T-helper 2 cell treated with Interferon-gamma antibody and Interleukin-4, amounts not matched to agents 100 ng/mL and 5 ng/mL, for 36 hours (primary cell): ENCODE data around the gene CTNNA1. TPM values are rescaled to one million over a fixed set of nuclear protein-coding genes. Genes with fewer than 3 reads are reported as not detected.
"Not testable (repeated sequence)": the region's sequence is repeated elsewhere in the genome, so short reads cannot be mapped to it uniquely, and the experiment has no call there.

ENCODE experiments used
- intact Hi-C: fragments of 100-400 bp; cut with micrococcal nuclease; formaldehyde crosslinking; loops from one replicate; pipeline ENCODE4 v1.15.1; 2023
- total RNA-seq: library from RNA; stranded (reverse); gene quantifications from 2 replicates; pipeline ENCODE4 v1.2.3, GENCODE V29; 2022

Gene CTNNA1
- total RNA-seq, 1 donor from 2014 or later = 53.5 TPM

DNA sequence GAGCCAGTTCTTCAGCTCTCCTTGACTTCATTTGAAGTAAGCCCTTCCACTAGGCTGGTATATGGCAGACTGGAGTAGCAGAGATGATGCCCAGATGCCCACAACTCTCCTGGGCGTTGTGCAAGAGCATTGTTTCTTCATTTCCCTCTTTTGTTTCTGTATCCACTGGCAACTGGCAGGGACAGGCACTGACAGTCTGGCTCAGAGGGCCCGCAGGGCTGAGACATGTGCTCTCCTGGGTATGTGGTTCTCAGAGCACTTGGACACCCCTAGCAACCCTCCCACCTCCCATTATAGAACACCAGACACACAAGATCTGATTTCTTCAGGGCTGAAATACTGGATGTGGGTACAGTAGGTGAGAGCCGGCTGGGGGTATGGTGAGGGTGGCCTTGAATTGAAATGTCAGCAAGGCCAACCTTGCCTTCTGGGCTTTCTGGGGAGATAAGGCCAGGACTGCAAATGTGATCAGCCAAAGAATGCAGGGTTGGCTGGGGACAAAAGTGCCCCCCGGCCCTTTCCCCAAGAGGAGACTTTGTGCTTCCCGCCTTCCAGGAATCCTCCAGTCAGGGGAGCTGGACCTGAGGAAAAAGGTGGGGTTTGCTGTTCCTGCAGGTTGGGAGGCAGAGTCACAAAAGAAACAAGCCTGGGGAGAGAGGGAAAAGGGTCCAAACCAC is 28.6 kb upstream of the CTNNA1 start:
- intact Hi-C loops = no loop called here

DNA sequence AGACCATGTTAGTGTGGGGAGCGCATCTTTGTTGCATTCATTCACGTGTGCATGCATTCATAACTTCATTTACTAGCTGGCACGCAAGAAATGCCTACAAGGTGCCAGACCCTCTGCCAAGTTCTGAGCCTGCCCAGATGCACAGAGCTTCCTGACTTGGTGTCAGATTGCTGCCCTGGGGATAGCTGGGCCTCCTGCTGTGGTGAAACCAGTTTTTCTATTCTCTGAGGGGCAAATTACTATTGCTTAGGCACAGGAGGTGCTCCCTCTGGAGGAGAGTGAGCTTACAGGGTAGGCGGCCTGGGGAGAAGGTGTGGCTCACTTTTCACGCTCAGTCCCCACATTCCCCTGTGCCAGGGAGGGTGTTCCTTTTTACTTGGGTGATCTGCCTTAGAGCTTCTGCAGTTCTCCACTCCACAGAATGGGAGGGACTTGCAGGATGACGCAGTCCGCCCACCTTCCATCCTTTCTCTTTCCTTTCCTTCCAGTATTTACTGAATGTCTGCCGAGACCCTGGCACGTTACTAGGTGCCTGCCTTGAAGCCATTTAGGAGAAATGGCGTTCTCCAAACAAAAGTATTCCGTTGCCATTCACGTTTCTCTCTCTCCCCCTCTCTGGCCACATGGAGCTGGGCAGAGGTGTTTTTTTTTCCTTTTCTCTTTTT is 27.9 kb upstream of the CTNNA1 start:
- intact Hi-C loops = no loop called here

DNA sequence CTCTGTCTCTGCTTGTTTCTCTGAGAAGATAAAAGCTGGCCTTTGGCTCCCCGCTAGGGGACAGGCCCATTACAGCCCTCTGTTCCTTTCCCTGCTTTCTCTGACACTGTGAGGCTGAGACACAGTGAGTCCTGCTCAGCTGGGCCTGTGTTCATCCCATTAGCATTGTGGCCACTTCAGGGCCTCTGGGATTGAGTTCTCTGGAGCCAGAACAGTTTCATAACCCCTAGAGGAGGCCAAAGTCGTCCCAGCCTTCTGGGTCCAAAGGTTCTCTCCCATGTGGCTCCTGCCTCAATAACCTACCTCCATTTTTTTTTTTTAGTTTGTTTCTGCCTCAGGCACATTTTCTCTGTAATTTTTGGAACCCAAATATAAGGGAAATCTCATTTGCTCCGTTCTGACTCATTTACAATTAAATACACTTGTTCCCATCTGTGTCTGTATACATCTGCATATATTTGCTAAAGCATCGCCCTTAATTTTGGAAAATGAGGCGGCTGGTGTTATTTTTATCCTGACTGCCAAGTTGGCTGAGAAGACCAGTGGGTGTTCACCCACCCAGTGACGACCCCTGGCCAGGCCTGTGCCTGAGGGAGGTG is 27.3 kb upstream of the CTNNA1 start:
- intact Hi-C loops = no loop called here

DNA sequence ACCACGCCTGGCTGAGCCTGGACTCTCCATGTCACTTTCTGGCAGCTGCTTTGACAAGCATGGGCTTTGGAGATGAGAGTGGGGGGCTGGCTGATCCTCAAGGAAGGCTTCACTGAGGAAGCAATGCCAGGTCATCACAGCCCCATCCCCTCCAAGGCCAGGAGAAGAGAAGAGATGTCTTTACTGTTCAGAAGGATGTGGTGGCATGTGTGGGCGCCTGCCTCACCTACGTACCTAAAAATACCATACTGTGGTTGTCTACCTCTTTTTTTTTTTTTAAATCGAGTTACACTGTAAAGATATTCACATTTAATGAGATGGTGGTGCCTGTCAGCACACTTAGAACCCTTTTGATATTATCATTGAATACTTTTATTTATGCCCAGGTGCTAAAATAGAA is 26.4 kb upstream of the CTNNA1 start:
- intact Hi-C loops = no loop called here

DNA sequence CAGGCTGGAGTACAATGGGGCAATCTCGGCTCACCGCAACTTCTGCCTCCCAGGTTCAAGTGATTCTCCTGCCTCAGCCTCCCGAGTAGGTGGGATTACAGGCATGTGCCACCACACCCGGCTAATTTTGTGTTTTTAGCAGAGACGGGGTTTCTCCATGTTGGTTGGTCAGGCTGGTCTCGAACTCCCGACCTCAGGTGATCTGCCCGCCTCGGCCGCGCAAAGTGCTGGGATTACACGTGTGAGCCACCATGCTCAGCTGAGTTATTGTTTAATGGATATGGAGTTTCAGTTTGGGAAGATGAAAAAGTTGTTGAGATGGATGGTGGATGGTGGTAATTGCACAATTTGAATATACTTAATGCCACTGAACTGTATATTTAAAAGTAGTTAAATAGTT is 22.7 kb upstream of the CTNNA1 start:
- intact Hi-C loops = not testable (repeated sequence)

DNA sequence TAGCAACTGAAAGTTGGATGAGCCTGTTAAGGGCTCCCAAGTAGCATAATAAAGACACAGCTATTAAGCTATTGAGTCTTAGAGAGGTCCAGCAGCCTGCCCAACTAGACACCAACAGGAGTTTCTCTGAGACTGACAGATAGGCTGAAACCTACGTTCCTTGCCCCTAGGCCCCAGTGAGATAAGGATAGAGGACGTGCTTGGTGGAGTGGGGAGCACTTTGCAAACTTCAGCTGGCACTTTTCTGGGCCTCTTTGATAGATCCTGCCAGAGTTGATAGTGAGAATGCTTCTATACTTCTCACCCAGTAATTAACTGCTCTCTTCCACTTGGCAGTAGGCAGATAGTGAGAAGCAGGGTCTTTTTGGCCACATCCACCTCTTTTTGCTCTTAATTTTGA is 20.8 kb upstream of the CTNNA1 start:
- intact Hi-C loops = no loop called here

DNA sequence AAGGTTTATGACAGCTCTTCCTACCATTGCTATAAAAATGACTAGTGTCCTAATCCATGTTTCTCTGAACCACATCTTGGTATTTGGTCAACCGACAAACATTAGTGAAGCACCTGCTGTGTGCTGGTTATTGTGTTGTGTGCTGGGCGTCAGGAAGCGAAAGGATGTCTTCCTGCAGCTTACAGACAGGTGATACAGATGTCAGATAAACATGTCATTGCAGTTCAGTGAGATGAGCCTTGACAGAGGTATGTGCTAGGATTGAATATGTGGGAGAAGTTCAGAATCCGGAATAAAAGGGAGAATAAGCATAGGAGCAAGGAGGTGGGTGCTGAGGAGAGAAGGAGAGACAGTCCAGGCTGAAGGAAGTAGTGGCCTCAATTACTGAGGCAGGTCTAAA is 20.3 kb upstream of the CTNNA1 start:
- intact Hi-C loops = no loop called here

DNA sequence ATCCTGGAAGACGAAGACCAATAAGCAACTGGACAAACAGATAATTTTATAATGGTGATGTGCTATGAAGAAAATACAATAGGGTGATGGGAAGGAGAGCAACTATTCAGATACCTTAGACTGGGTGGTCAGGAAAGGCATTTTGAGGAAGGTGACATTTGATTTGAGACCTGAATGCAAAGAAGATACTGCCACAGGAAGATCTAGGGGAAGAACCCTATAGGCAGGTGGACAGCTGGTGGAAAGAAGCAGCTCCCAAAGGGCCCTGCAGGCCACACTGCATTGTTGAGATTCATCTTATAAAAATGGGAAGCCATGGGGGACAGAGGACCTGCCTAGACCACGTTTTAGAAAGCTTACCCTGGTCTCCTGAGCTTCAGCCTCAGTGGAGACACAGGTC is 19.7 kb upstream of the CTNNA1 start:
- intact Hi-C loops = no loop called here

DNA sequence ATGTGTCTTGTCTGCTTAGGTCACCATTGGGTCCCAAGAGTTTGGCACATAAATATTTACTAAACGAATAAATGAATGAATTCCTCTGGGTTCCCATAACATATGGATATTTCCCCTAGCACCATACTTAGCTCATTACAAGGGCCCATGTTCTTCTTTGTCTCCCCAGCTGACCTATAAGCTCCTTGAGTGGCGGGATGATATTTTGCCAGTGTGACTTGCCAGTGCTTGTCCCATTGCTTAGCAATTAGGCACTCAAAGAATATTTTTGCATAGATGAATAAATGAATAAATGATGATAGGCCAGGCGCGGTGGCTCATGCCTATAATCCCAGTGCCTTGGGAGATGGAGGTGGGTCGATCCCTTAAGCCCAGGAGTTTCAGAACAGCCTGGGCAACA is 16.9 kb upstream of the CTNNA1 start:
- intact Hi-C loops = no loop called here

DNA sequence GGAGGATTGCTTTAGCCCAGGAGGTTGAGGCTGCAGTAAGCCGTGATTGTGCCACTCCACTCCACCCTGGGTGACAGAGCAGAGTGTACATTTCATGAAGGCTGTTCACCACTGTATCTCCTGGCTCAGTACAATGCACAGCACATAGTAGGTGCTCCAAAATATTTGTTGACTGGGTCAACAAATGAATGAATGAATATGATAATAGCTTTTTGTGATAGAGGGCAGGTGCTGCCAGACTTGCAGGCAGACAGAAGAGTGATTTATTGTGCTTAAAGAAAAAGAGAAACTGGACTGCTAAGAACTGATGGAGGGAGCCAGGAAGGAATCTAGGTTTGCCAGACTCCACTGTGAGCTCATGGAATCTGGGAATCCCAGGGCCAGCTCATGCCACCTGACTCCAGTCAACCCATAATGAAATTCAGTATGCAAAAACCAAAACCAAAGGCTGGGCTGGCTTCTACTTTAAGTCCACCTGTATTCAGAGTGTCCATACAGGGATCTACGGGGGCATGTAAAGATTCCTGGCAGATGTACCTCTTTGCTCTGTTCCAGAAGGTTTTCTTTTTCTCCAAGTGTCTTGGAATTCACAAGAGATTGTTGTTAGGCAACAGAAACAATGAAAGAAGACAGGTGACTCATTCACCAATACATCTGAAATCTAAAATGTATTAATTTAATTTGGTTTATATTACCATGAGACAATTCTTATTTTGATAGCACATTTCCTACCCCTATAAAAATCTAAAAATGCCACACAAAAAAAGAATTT is 15.5 kb upstream of the CTNNA1 start:
- intact Hi-C loops = no loop called here

DNA sequence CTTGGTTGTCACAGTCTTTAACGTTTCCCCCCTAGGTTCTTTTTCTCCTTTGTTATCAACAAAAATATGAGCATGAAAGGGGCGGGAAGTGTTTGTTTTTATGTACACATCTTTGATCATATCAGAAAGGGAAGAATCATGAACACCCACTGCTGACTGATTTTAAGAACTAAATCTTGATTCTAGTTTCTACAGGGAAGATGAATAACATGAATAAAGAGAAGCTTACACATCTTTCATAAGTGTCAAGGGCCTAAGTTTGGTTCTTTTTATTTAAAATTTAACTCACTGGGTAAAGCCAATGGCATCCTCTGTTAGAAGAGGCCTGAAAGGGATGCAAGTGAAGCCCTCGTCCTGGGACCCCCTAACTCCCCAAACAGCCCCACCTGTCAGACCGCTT is 14.8 kb upstream of the CTNNA1 start:
- intact Hi-C loops = no loop called here

DNA sequence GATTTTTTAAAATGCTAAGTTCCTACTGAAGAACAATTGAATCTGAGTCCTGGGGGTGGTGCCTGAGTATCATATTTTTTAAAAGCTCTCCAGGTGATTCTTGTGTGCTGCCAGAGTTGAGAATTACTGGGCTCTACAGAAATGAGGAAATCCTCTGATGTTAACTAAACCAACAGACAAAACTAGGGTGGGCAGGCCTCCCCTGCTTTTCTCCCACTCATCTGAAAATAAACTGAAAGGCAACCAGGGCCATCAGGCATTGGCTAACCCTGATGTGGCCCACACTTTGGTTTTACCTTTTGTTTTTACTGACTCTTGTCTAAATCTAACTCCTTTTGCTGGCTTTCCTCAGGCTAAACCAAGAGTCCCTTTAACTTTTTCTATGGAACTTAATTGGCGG is 13.3 kb upstream of the CTNNA1 start:
- intact Hi-C loops = loop anchor here (5.0 kb wide), 1 partner anchor 457 kb away; the partner anchor contains the start of gene SIL1

DNA sequence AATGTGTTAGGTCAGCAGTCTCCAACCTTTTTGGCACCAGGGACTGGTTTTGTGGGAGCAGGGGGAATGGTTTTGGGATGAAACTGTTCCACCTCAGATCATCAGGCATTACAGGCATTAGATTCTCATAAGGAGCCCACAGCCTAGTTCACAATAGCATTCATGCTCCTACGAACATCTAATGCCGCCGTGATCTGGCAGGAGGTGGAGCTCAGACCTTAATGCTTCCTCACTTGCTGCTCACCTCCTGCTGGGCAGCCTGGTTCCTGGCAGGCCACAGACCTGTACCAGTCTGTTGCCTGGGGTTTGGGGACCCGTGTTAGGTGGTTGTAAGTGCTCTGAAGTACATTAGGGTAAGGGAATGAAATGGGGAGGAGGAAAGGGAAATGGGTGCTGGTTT is 9.7 kb upstream of the CTNNA1 start:
- intact Hi-C loops = loop anchor here (5.0 kb wide), 1 partner anchor 454 kb away; the partner anchor contains the start of gene SIL1

DNA sequence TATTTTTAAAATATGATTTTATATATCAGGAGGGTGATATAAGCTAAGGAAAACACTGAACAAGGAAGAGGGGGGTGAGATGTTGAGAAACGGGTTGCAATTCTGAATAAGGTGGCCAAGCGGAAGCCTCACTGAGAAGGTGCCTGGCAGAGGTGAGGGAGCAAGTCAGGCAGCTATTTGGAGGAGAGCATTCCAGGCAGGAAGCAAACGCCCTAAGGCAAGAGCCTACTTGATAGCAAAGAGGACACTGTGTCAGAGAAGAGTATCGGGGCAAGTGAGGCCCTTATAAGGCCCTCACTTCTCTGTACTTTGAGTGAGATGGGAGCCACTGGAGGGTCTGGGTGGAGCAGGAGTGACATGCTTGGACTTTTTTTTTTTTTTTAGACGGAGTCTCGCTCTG is 8.0 kb upstream of the CTNNA1 start:
- intact Hi-C loops = no loop called here

DNA sequence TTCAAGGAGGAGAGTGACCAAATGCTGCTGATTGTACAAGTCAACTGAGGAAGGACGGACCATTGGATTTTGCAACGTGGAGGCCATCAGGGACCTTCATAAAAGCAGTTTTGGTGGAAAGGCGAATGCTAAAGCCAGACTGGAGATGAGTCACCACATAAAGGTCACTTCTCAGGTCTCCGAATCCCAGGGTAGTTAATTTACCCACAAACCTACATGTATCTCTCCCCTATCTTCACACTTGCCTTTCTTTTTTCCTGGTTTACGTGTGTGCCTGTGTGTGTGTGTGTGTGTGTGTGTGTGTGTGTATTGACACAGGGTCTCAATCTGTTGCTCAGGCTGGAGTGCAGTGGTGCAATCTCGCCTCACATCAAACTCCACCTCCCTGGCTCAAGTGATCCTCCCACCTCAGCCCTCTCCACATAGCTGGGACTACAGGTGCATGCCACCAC is 4.6 kb upstream of the CTNNA1 start:
- intact Hi-C loops = no loop called here

DNA sequence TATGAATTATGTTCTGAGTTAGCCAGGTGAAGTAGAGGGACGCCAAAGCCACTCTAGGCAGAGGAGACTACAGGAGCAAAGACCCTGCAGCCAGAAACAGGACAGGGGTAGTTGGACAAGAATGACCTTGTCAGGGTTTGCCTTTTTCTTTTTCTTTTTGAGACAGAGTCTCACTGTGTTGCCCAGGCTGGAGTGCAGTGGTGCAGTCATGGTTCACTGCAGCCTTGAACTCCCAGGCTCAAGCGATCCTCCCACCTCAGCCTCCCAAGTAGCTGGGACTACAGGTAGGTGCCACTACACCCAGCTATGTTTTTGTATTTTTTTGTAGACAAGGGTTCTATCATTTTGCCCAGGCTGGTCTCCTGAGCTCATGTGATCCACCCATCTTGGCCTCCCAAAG is 1.9 kb upstream of the CTNNA1 start:
- intact Hi-C loops = loop anchor here (10.0 kb wide), 1 partner anchor 177 kb away; the partner anchor contains the start of gene HSPA9

DNA sequence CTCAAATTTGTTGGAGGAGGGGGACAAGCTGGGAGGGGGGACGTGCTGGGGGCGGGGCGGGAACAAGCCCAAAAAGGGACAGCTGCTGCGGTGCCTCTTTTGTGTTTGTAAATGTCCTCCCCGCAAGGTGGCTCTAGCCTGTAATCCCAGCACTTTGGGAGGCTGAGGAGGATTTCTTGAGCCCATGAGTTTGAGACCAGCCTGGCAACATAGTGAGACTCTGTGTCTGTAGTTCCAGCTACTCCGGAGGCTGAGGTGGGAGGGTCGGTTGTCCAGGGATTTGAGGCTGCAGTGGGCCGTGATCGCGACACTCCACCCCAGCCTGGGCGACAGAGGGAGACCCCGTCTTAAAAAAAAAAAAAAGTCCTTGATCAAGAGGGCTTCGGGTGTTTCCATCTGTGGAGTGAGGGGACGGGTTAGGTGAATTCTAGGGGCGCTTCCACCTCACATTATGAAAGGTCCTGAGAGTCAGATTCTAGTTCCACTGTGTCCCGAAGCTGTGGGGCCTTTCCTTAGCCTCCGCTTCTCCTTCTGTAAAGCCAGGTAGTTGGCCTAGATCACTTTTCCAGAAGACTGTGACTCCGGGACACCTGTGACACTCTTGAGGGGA is 779 bp upstream of the CTNNA1 start:
- intact Hi-C loops = loop anchor here (2.0 to 10.0 kb wide), 2 partner anchors 98 to 178 kb away; partner anchors contain the start of gene HSPA9

DNA sequence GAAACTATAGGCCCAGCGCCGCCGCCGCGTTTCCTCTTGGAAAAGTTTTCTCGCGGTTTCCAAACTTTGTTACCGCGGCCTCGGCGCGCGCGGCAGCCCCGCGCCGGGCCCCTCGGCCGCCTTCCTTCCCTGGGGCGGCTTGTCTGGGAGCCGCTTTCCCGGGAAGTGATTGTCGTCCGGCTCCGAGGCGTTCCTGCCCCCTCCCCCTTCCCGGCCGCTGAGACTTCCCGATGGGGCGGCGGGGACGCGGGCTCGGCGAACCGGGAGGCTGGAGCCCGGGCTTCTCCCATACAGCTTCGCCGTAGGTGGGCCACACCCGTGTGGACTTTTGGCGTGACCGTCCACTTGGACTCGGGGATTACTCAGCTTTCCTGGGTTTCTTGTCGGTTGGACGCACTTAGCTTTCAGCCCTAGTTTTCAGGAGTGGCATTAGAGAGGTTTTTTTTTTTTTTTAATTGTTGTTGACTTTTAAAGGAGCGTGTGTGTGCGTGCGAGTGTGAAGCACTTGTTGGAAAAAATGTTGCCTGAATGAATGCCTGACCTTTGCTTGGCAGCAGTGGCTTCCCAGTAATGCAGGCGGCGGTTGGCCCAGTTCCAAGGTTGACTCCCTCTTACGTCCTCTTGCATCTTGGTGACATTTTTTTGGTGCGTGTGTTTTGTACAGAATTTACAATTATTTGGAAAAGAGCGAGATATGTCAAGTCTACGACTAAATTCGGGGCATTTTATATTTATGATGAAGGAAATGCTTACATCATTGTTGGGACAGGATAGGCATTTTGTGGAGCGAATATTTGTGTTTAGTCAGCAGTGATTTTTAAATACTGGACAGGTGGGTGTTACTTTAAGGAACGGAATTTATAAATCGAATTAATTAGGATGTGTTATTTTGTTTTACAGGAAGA is 821 bp downstream of the CTNNA1 start:
- intact Hi-C loops = loop anchor here (2.0 to 10.0 kb wide), 2 partner anchors 99 to 179 kb away; partner anchors contain the start of gene HSPA9

DNA sequence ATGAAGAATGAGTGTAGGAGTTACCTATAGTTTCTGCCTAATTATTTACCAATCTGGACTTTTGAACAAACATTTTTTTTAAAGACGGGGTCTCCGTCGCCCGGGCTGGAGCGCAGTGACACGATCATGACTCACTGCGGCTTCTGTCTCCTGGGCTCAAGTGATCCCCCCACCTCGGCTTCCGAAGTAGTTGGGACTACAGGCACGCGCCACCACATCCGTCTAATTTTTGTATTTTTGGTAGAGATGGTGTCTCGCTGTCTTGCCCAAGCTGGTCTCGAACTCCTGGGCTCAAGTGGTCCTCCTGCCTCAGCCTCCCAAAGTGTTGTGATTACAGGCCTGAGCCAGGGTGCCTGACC is 1.5 kb downstream of the CTNNA1 start:
- intact Hi-C loops = loop anchor here (10.0 kb wide), 1 partner anchor 180 kb away; the partner anchor contains the start of gene HSPA9
